PC-9 (cell line): ENCODE data around the gene MCTP2. TPM values are rescaled to one million over a fixed set of nuclear protein-coding genes. Genes with fewer than 3 reads are reported as not detected.

Source experiments
- BruUV-seq: library from RNA; stranded (reverse); fragments of 400-500 nt; replicated peaks from 2 replicates; lab custom pipeline; 2021; lab: Mats Ljungman, UMichigan
- CTCF ChIA-PET: fragments of 300-600 bp; sonication (Branson Sonifier 250); formaldehyde crosslinking; loops from one replicate; lab custom pipeline; 2022; ENCODE audit warnings: antibody characterized with exemption; lab: Charles Lee
- POLR2A ChIA-PET: fragments of 300-600 bp; sonication (Branson Sonifier 250); formaldehyde crosslinking; loops from one replicate; lab custom pipeline; 2022; ENCODE audit warnings: antibody characterized with exemption; ENCODE audit not compliant: unreplicated experiment; lab: Charles Lee
- DNase-seq, 2 experiments: peaks; one replicate each; pipeline versions ENCODE4 v3.0.0 to v3.0.0-alpha.2; 2015 to 2022; ENCODE audit warnings: mixed read lengths in 1 of 2
- H2AFZ ChIP-seq: fragments of 200-600 bp; sonication (generic); 2 replicates; pipeline ENCODE4 v1.8.1; 2017; ENCODE audit warnings: antibody characterized with exemption
- H3F3A ChIP-seq: fragments of 200-600 bp; sonication (generic); 2 replicates; pipeline ENCODE4 v1.8.1; 2017; ENCODE audit warnings: antibody characterized with exemption, mild to moderate bottlenecking, low read depth; ENCODE audit not compliant: insufficient read depth
- H3K27ac ChIP-seq: fragments of 200-600 bp; sonication (generic); 2 replicates; pipeline ENCODE4 v1.6.1; 2016; ENCODE audit warnings: mixed run types
- H3K27me3 ChIP-seq: fragments of 200-600 bp; sonication (generic); 2 replicates; pipeline ENCODE4 v1.6.1; 2016; ENCODE audit warnings: low read depth, mixed run types; ENCODE audit not compliant: insufficient read depth
- H3K36me3 ChIP-seq: fragments of 200-600 bp; sonication (generic); 2 replicates; pipeline ENCODE4 v1.6.1; 2016; ENCODE audit warnings: low read depth, mixed run types
- H3K4me1 ChIP-seq: fragments of 200-600 bp; sonication (generic); replicated peaks from 2 replicates; pipeline ENCODE4 v1.6.1; 2016; ENCODE audit warnings: mixed run types; ENCODE audit not compliant: insufficient read depth
- H3K4me2 ChIP-seq: fragments of 200-600 bp; sonication (generic); 2 replicates; pipeline ENCODE4 v1.6.1; 2017; ENCODE audit warnings: mixed run types
- H3K4me3 ChIP-seq: fragments of 200-600 bp; sonication (generic); 2 replicates; pipeline ENCODE4 v1.6.1; 2016; ENCODE audit warnings: mixed run types
- H3K79me2 ChIP-seq: fragments of 200-600 bp; sonication (generic); 2 replicates; pipeline ENCODE4 v1.6.1; 2017; ENCODE audit warnings: low read depth, mixed run types
- H3K9me2 ChIP-seq: fragments of 200-600 bp; sonication (generic); 2 replicates; pipeline ENCODE4 v1.8.1; 2017; ENCODE audit warnings: mild to moderate bottlenecking; ENCODE audit not compliant: insufficient read depth
- H3K9me3 ChIP-seq: fragments of 200-600 bp; sonication (generic); 2 replicates; pipeline ENCODE4 v1.8.1; 2016; ENCODE audit warnings: low read depth; ENCODE audit not compliant: insufficient read depth
- H4K20me1 ChIP-seq: fragments of 200-600 bp; sonication (generic); 2 replicates; pipeline ENCODE4 v1.8.1; 2017; ENCODE audit not compliant: insufficient read depth
- EZH2 ChIP-seq: fragments of 200-600 bp; sonication (generic); IDR thresholded peaks from 2 replicates; pipeline ENCODE4 v1.8.0; 2017; ENCODE audit warnings: antibody characterized with exemption, low read depth
- intact Hi-C: fragments of 100-400 bp; cut with micrococcal nuclease; formaldehyde crosslinking; loops from one replicate; pipeline ENCODE4 v1.10.0; 2022; ENCODE audit not compliant: unreplicated experiment
- total RNA-seq: library from RNA; stranded (reverse); gene quantifications from 2 replicates; pipeline ENCODE4 v1.2.3, GENCODE V29; 2021
- TF ChIP-seq, protein P1 (sequence below): fragments of 200-600 bp; sonication (generic); conservative IDR thresholded peaks from 2 replicates; pipeline ENCODE4 v1.6.1; 2017; ENCODE audit warnings: mixed run types, antibody characterized with exemption, mild to moderate bottlenecking, moderate library complexity

MCTP2 gene
- total RNA-seq, 1 experiment from 2014 or later: 5.7 TPM

DNA sequence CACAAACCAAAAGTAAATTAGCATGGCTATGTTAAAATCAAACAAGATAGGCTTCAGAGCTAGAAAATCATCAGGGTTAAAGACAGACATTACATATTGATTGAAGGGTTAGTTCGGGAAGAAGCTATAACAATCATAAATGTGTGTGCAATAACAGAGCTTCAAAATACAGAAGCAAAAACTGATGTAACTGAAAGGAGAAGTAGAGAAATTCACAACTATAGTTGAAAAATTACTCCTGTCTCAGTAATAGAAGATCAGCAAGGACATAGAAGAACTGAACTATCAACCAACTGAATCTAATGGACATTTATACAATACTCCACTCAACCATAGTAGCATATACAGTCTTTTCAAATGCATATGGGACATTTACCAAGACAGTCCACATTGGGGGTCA lies 59.4 kb downstream of the MCTP2 start:
- Histone ChIP-seq H3K9me2 (no peaks in the 10 kb centered on the region), H4K20me1 (no peaks in the 10 kb centered on the region), H2AFZ (no peak overlapping the region), H3K36me3 (no peaks in the 10 kb centered on the region), H3K4me3 (no peak overlapping the region), H3K27ac (no peak overlapping the region), H3K4me1 (no peaks in the 10 kb centered on the region), H3K9me3 (0 out of 2 replicates have a peak, but pooled peaks cover 6% of the 10 kb centered on the region), H3K4me2 (no peak overlapping the region), H3K79me2 (no peaks in the 10 kb centered on the region), H3K27me3 (no peaks in the 10 kb centered on the region), H3F3A (no peaks in the 10 kb centered on the region)
- DNase-seq: no peak
- CTCF ChIA-PET: no interaction called here
- no peak for TF ChIP-seq EZH2
- TF ChIP-seq, protein P1, sequence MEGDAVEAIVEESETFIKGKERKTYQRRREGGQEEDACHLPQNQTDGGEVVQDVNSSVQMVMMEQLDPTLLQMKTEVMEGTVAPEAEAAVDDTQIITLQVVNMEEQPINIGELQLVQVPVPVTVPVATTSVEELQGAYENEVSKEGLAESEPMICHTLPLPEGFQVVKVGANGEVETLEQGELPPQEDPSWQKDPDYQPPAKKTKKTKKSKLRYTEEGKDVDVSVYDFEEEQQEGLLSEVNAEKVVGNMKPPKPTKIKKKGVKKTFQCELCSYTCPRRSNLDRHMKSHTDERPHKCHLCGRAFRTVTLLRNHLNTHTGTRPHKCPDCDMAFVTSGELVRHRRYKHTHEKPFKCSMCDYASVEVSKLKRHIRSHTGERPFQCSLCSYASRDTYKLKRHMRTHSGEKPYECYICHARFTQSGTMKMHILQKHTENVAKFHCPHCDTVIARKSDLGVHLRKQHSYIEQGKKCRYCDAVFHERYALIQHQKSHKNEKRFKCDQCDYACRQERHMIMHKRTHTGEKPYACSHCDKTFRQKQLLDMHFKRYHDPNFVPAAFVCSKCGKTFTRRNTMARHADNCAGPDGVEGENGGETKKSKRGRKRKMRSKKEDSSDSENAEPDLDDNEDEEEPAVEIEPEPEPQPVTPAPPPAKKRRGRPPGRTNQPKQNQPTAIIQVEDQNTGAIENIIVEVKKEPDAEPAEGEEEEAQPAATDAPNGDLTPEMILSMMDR: no peak
- BruUV-seq: no TSS peak
- intact Hi-C loops: no loop called here
- POLR2A ChIA-PET: no interaction called here

DNA sequence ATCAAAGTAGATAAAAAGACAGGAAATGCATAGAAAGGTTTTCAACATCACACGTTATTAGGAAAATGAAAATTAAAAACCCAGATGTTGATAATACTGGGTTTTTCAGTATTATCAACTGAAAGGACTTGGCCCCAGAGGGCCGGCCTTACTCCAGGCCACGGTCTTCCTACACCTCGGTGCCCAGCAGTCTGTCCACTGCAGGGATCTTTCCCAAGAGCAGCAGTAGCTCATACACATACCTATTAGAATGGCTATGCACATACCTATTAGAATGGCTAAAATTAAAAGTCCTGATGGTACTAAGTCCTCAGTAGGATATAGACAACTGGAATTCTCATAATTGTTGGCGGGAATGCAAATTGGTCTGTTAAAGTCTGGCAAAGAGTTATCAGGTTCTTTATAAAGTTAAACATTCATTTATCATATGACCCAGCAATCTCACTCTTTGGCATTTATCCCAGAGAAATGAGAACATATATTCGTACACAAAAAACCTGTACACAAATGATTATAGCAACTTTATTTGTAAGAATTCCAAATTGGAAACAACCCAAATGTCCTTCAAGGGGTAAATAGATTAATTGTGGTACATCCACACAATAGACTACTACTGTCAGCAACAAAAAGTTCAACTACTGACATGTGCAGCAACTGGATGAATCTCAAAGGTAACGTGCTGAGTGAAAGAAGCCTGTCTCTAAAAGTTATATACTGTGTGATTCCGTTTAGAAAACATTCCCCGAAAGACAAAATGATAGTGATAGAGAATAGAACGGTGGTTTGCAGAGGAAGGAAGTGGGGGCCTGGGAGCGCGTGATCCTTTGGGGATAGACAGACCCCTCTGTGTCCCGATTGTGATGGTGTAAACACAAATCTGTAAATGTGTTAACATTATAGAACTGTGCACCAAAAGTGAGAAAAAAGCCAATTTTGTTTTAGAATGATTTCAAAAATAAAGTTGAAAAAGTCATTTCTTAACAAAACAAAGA lies 62.3 kb downstream of the MCTP2 start:
- POLR2A ChIA-PET: no interaction called here

DNA sequence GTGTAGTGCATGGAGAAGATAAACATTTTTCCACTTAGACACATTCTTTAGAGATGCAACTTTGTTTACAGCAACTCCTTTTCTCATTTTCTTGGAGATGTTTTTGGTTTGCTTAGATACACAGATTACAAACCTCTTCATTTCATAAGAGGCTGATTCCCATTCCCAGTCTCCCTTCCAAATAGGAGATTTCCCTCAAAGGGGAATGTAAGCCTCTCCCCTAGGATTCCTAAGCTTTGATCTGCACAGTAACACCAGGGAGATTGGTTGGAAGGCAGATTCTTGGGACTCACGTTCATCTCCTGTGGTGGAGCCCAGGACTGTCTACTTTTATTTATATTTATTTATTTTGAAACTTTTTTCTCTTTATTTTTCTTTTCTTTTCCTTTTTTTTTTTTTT lies 63.2 kb downstream of the MCTP2 start:
- H3K4me2 ChIP-seq: no peak overlapping the region
- BruUV-seq: no TSS peak
- intact Hi-C loops: no loop called here
- no peaks in the 10 kb centered on the region for H3K4me1 ChIP-seq
- H2AFZ ChIP-seq: no peak overlapping the region
- H3K4me3 ChIP-seq: no peak overlapping the region
- DNase-seq: no peak
- H4K20me1 ChIP-seq: no peaks in the 10 kb centered on the region
- H3K9me2 ChIP-seq: no peaks in the 10 kb centered on the region
- H3K79me2 ChIP-seq: no peaks in the 10 kb centered on the region
- no peaks in the 10 kb centered on the region for H3K27me3 ChIP-seq
- H3F3A ChIP-seq: no peaks in the 10 kb centered on the region
- CTCF ChIA-PET: no interaction called here
- H3K27ac ChIP-seq: no peak overlapping the region
- no peaks in the 10 kb centered on the region for H3K36me3 ChIP-seq
- POLR2A ChIA-PET: no interaction called here
- 0 out of 2 replicates have a peak, but pooled peaks cover 6% of the 10 kb centered on the region for H3K9me3 ChIP-seq
- TF ChIP-seq EZH2: no peak
- TF ChIP-seq, protein P1: no peak

More for the DNA sequence above, 62.3 kb downstream of the MCTP2 start:
- Histone ChIP-seq H3K4me1 (no peaks in the 10 kb centered on the region), H3K9me2 (no peaks in the 10 kb centered on the region), H3K27ac (no peak overlapping the region), H3K27me3 (no peaks in the 10 kb centered on the region), H2AFZ (no peak overlapping the region), H3F3A (no peaks in the 10 kb centered on the region), H3K79me2 (no peaks in the 10 kb centered on the region), H3K36me3 (no peaks in the 10 kb centered on the region), H3K4me2 (no peak overlapping the region), H4K20me1 (no peaks in the 10 kb centered on the region), H3K4me3 (no peak overlapping the region), H3K9me3 (0 out of 2 replicates have a peak, but pooled peaks cover 6% of the 10 kb centered on the region)
- no peak for DNase-seq
- BruUV-seq: no TSS peak
- CTCF ChIA-PET: no interaction called here
- TF ChIP-seq, protein P1: no peak
- no peak for TF ChIP-seq EZH2
- intact Hi-C loops: no loop called here
